Stimulated activated CD4-positive, alpha-beta T cell treated with anti-CD3 and anti-CD28 coated beads, Interleukin-2, amount 100 ng/mL, for 24 hours (primary cell): ENCODE measurements around the gene PTPN14.

ENCODE experiments used
- DNase-seq, 2 donors: peaks; one replicate each; pipeline ENCODE4 v3.0.0-alpha.2; 2020

PTPN14 gene

DNA sequence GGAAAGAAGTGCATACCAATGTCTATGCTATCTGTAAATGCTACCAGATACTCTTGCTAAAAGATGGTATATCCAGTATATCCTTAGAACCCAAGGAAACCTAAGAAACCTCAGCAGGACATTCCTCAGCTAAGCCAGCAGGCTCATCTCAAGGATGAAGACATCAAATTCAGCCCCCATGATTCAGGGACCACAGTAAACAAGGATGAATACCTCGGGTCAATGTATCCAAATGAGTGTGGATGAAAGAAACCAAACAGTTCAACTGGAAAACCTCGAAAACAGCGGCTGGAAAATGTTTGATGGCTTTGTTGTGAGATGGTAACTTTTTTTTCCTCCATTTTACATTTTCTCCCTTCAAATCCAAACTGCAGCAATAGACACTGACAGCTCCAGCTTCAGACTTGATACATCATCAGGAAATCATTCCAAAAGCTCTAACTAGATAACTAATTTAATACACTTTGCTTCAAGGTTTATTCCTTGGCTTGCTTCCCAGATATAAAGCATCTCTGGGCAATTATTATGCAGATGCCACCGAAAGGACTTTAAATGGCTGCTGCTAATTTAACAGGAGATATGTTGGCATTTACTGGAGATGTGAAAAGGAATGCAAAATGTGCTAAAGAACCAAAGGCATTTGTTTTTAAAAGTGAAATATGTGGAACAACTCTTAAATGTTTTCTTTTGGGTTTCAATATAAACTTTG is 196.8 kb downstream of the PTPN14 start:
- no peak for DNase-seq

DNA sequence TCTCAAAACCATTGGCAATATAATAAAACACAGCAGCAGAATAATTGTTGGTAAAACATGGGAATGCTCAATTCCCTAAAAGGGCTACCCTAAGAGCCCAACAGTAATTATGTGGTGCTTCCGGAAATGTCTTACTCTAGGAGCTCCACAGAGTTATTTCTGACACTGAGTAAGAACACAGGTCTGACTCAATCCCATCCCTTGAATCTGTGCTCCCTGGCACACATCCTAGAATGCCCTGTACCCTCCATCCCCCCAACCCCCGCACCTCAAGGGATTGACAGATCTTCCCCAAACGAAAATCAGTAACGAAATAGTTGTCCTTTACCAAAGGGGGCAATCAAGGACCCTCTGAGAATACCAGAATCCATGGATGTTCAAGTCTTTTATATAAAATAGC is 198.6 kb downstream of the PTPN14 start:
- DNase-seq, result no peak

DNA sequence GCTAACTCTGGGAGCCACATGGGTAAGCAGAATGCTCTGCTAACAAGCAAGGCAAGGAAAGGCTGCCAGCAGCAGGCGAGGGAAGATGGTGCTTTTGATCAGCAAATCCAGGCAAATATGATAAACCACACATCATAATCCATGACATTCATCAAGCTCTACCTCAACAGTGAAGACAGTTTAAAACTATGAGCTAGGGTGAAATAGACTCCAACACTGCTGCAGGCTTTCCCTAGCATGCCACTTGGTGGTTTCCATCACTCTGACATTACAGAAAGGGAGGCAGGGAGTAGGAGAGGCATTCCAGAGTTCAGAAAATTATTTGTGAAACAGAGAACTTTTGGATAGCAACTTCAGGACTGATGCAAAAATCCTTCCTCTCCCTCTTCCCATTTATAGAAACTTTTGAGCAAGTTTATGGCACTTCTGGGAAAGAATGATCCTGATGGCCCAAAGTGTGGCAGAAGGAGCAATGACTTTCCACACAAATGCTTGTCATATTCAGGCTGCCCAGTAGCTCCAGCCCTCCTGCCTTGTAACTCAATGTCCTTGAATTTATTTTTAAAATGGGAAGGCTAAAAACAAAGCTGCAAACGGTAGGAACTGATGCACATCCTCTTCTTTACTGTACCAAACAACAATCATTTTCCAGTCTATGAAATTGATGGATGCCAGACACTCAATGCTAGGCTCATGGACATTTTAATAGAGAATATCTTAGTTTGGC is 199.7 kb downstream of the PTPN14 start:
- DNase-seq, result no peak

DNA sequence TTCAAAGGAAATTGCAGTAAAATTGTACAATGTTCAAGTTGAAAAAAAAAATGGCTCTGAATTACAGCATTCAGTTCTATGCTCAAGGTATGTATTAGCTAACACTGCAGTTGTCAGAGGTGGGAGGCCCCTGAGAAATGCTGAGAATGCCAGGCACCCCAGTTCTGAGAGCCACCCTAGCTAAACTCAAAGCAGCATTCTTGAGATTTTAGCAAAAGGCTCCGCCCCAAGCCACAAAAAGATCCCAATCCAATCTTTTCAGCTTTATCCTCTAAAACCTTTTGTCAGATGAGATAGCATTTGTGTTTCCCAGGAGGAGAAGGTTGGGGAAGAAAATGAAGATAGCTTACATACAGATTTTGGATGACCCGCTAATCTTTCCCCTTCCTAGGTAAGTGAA is 201.6 kb downstream of the PTPN14 start:
- no peak for DNase-seq

DNA sequence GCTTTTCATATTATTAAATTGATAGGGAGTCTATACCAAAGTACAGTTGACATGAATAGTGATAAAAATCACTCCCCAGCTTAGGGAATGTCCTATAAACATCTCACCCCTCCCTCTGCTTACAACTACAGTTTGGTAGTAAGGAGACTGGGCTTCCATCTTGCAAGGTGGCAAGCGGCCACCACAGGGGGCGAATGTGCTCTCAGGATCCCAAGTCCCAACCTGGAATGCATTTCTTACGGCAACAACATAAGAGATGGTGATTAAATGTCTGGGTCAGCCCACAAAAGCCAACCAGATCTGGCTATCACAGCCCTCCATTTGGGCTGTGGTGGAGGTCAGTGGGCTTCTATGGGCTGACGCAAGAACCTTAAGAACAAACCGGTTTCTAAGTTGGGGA is 202.4 kb downstream of the PTPN14 start:
- no peak for DNase-seq

DNA sequence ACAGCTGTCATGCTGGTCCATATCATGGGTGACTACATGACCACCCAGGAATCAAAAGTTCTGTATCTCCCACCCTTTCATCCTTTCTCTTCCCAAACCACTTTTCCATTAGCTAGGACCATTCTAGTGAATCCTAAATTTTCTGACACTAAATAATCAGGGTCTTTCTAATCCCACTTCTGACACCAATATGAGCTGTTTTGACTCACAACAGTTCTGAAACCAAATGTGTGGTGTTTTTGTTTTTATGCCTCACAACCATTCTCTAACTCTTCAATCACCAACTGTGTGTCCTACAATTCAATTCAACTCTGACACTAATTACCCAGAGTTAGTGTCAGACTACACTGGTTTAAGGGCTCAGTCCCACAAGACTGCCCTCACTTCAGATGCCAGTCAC is 206.5 kb downstream of the PTPN14 start:
- no peak for DNase-seq

DNA sequence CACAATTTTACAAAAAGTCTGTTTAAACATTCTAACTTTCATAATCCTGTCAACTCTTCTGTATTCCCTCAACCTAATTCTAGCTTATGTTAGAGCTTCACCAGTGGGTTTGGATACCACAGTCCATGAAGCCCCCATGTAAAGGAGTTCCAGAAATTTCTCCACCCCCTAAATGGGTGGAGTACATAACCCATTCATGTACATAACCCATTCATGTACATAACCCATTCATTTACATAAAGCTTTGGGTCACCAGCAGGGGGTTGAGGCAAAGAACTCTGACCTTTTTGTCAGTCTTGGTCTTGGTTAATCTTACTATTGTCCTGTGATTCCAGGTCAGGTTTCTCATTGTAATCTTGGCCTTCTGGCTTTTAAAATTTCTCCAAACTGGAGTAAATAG is 208.9 kb downstream of the PTPN14 start:
- DNase-seq, result no peak

DNA sequence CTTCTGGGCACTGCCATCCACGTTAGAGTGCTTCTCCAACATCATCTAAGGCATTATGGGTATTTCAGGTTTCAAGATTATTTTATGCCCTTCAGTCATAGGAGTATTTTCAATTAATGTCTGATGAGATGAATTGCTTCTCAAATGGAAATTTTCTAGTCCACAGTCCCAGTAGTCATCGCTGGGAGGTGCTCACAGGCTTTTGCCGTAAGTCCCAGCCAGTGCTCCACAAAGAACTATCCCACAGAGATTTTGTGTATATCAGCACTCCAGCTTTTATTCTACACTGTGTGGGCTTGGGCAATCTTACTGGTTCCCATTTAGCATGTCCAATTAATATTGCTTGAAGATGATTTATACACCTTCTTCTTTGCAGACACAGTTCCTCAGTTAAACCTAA is 209.5 kb downstream of the PTPN14 start:
- DNase-seq, result no peak

DNA sequence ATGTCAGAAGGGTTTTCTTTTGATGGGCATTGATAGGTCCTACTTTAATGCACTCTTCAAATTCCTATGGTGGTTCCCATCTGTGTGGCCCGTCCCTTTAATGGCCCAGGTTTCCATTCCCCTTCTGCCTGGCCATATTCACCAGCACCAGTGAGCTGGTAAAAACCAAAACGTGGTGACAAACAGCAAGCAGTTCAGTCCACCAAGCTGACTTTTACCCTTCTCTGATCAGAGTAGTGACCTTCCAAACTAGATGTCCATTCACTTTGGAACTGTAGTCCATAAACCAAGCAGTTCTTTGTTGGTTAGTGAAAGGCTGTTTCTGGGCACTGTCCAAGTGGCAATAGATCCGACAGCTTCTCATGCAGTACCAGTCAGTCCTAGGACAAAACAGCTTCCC is 209.9 kb downstream of the PTPN14 start:
- no peak for DNase-seq

DNA sequence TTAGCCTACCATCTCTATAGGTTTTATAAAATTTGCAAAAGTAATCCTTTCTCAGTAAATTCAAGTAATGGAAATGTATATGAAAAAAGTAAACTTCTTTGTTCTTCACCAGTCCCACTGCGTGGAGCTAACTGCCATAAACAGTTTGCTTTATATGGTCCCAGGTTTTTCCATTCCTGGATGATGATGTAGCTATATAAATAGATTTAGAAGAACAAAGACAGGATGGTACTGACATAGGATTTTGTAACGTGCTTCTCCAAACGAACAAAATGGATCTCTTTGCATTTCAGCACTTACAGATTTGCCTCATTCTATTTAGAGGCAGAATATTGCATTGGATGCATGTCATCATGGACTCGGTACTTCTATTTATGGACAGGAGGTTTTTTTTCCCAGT is 213.2 kb downstream of the PTPN14 start:
- DNase-seq, result no peak

DNA sequence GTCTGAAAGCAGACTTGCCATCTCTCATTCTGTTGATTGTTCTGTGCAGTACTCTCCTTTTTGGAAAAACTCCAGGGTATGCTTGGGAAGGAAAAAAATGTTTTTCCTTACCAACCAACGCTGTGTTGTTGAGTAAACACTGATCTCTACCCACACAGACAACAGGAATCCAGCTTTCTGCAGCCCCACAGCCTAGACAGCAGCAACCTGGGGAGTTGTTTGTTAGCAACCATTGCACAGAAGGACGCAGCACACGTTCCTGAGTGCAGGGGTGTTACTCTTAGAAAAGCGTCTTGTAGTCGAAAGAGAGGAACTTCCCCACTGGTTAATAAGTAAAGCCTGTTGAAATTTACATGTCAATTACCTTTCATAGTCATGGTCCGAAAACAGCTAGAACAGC is 213.9 kb downstream of the PTPN14 start:
- DNase-seq, result no peak

DNA sequence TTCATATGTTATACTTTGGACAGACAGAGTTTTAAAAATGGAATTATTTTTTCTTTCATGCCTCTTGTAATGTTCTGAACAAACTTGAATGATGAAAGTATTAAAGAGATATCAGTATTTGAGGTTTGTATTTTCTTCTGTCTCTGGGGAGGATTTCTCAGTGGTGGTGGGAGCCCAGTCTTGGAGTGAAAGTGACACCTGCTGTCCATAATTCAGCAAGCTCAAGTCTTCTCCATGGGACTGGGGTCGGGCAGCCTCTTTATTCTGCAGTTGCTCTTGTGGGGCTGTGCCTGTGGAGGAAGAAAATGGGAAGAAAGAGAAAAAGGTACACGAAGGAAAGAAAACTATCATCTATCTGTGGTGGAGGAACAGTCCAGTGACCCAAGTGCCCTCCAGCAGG is 214.4 kb downstream of the PTPN14 start:
- no peak for DNase-seq

DNA sequence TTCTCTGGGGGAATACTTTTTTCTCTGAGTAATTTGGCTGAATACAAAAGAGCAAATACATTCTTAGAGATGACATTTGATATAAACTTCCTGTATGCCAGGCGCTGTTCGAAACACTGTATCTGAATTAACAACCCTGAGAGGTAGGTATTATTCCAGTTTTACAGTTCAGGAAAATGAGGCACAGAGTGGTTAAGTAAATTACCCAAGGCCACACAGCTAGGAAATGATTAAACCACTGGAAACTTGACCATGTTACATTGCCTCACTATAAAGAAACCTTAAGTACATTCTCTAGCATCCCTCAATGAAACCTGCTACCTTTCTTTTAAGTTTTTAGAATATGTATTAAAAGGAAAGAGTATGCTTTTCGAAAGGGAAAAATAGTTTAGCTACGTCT is 215.8 kb downstream of the PTPN14 start:
- no peak for DNase-seq

DNA sequence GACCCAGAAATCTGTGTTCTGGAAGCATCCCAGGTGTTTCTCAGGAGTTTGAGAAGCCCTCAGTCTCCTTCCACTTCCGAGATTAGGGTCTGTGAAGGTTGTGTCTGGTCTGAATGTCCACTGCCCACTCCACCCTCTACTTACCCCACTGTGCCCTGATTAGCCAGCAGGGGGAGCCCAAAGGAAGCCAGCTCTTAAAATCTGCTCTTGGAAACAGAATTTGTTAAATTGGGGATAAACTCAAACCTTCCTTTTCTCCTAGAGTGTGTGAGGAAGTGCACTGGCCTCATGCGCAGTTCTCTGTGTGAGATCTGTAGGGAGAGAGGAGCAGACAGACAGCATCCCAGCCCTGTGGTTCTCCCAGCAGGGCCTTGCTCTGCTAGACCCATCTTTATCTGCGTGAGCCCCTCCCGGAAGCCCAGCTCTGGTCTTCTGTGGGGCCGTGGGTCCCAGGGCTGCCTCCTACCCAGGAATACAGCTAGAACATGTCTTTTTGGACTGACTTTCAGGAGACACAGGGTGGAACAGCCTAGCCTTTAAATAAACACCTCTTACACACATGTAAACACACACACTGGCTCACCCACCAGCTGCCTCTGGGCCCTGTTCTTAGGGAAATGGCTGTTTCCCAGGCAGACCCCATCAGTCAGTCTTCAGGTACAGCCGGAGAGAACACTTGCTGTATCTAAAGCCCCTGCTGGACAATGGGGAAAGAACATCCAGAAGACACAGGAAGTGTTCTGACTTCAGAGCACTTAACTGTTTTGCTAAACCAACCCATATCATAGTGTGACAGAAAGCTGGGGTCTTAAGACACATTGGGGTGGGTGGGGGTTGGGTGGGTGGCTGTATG is 218.2 kb downstream of the PTPN14 start:
- DNase-seq, result peak; percentile 51 to 57

DNA sequence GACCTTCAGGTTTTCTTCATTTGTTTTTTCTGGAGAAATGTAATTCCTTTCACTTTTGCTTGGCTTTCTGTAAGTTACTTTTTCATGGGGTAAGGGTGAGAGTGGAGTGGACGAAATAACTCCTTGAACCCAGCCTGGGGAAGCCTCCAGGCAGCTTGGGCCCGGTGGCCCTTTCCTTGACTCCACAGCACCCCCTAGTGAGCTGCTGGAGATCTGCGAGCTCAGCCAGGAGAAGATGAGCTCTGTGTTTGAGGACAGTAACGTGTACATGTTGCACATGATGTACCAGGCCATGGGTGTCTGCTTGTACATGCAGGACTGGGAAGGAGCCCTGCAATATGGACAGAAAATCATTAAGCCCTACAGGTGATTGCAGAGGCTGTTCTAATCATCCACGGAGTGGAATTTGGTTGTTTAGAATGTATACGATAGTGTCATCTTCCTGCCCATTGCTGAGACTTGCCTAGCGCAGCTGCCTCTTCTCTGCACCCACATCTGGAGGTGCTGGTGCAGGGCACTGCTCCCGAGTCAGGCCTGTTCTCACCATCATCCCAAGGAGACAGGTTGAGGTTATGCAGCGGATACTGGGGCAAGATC is 219.5 kb downstream of the PTPN14 start:
- peak; percentile 60 to 65 for DNase-seq

DNA sequence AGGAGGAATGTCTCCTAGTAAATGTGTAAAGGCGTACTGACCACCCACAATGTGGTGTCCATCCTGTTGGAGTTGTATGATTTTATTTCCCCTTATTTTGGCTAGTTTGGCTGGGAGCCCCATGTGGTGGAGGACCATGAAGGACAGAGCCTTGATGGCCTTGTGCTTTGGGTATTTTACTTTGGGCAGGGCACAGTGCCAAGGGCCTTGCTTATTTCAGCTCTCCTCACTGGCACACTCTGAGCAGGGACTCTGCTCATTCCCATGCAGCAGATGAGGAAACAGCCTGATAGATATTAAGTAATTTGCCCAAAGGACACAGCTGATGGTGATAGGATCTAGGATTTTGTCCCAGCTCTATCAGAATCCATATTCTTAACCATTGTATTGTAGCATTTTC is 220.2 kb downstream of the PTPN14 start:
- no peak for DNase-seq

DNA sequence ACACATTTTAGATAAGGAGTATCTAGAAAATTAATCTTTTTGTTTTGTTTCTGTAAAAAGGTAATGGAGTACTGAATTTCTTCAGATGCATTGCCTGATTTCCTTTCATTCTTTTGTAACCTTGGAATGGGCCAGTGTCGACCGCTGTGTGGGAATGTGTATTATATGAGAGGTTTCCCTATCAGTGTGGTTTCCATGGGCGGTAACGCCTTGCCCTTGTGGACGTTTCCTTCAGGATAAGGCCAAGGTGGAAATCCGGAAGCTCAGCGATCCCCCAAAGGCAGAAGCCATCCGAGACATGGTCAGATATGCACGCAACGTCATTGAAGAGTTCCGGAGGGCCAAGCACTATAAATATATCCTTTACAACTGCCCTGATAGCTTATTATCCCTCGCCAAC is 220.7 kb downstream of the PTPN14 start:
- no peak for DNase-seq

DNA sequence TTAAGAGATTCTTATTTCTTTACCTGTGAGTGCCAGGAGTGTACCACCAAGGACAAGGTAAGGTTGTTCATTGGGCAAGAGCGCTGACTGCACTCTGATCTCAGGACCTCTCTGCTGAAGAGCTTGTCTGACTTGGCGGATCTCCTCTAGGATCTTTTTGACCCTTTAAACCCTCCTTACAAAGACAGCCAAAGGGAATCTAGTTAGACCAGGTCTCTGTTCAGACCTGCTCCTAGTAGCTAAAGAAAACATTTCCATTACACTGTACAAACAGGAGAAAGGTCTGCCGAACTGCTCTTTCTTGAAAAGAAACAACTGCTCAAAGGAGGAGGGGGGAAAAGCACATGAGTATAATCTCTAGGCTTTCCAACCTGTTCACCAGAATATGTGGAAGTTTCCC is 221.2 kb downstream of the PTPN14 start:
- DNase-seq, result no peak

DNA sequence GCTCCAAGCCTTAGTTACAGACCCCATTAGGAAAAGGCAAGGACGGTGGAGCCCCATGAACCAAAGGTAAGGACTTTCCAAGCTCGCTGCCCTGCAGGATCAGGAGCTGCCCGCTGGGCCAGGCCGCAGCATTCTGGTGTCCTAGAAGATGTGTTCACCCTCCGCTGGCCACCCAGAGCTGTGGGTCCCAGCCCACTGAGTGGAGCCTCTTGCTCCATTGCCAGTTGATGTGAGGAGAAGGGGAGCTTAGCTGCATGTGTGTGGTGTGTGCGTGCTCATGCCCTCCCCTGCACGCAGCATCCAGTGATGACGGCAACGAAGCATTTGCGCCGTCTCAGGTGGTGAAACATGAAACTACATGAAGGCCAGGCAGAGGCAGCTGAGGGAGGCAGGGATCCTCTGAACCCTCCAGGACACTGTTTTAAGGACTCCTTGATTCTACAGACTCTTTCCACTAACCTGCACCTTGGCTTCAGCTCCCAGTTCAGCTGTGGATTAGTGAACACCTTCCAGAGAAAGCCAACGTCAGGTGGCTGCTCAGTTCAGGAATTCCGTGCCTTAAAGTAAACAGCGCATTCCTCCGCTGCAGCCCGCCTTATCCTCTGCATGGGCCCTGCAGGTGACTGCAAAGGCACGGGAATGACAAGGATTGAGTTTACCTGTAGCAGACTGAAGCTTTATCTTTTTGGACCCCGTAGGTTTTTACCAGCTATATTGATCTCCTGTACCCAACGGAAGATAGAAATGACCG is 221.8 kb downstream of the PTPN14 start:
- DNase-seq, result no peak

DNA sequence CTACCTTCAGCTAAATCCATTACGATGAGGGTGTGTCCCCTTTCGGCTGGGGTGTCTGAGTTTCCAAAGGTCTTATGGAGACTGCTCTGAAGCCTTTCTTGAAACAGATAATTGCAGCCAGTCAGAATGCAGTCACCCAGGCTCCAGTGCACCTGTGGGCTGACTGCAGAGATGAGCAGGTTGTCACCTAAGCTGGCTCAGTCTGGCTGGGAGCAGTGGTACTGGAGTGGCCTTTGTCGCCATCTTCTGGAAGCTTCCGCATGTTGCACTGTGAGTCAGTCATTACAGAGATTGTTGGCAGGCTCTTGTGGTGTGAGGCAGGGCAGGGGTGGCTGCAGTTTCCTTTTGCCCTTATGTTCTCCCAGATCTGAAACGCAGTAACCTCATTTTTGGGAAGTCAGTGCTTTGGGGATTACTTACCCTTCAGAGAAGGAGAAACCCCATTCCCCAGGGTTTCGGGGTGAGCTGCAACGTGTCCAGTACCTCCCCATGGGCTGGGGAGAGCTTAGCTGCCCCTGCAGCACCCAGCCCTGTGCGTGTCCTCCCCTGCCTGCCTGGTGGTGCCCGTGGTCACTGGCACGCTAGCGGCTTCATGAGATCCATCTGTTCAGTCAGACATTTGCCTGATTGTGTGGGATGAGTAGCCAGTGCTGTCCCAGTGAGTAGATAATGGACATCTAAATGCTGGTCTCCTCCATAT is 222.5 kb downstream of the PTPN14 start:
- DNase-seq, result peak; percentile 78 to 79

DNA sequence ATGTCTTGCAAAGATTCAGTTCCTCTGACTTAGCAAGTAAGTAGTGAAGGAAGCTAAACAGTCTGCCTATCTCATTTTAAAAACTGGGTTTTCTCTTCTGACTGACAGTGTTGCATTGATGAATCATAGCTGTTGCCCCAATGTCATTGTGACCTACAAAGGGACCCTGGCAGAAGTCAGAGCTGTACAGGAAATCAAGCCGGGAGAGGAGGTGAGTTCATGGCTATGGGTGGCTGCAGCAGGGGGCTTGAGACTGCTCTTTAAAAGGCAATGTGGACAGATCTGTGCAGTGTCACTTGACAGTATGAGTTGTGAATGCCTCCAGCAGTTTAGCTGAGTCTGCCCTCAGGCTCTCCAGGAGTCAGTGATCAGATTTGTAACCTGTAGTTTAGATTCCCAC is 223.9 kb downstream of the PTPN14 start:
- no peak for DNase-seq

DNA sequence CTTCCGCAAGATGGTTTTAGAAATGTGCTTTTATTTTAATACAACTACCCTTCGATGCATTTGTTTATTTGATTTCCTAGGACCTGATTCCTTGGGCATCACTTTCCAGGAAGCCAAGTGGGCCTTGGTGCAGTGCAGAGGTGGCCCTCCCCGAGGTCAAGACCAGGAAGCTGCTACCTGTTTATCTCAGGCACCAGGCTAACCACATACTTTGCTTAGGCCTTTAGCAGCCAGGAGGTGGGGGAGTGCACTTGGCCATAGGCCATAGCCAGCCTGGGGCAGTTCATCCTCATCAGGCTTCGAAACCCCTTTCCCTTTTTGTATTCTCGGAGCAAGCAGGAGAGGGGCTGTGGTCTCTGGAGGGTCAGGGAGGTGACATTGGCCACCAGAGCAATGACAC is 225.0 kb downstream of the PTPN14 start:
- DNase-seq, result no peak
